ENCODE results near the gene OTOG.

The OTOG gene

GRCh38 chr11:17511571-17511970 lies 35.5 kb upstream of the OTOG start:
- Histone ChIP-seq H3K9me3 (ENCODE audit: control insufficient read depth, insufficient read depth, low read length) (no peaks in the 10 kb centered on the region), H3K27ac (ENCODE audit: low read depth, low read length) (no peak overlapping the region), H3K4me2 (ENCODE audit: low read length) (no peak overlapping the region), H3K27me3 (ENCODE audit: control insufficient read depth, low read length) (peaks cover 23% of the 10 kb centered on the region; the same call in 1 of the 2 replicates), H3K36me3 (ENCODE audit: control insufficient read depth, low read length) (no peaks in the 10 kb centered on the region), H3K4me1 (ENCODE audit: control insufficient read depth, low read length) (no peaks in the 10 kb centered on the region), H3K9me2 (replicated peaks; ENCODE audit: control insufficient read depth, low read length) (no peaks in the 10 kb centered on the region), H3K4me3 (ENCODE audit: low read length) (no peak overlapping the region), H3F3A (ENCODE audit: control insufficient read depth, insufficient read depth) (no peaks in the 10 kb centered on the region), H4K20me1 (ENCODE audit: control insufficient read depth, insufficient read depth, low read depth, low read length) (no peaks in the 10 kb centered on the region), H3K79me2 (ENCODE audit: control insufficient read depth, low read length) (no peaks in the 10 kb centered on the region)
- TF ChIP-seq EZH2phosphoT487 (IDR thresholded peaks at IDR 0.05; ENCODE audit: borderline replicate concordance, low read length) (no peak), CTCF (IDR thresholded peaks at IDR 0.05; ENCODE audit: low read depth, low read length, poor library complexity, severe bottlenecking) (no peak)

GRCh38 chr11:17512101-17512500 lies 35.0 kb upstream of the OTOG start:
- no peaks in the 10 kb centered on the region for H3K36me3 ChIP-seq (ENCODE audit: control insufficient read depth, low read length)
- H3K27me3 ChIP-seq (ENCODE audit: control insufficient read depth, low read length) = peaks cover 23% of the 10 kb centered on the region; the same call in 1 of the 2 replicates
- H3K9me2 ChIP-seq (replicated peaks; ENCODE audit: control insufficient read depth, low read length) = no peaks in the 10 kb centered on the region
- no peak overlapping the region for H3K4me3 ChIP-seq (ENCODE audit: low read length)
- TF ChIP-seq EZH2phosphoT487 (IDR thresholded peaks at IDR 0.05; ENCODE audit: borderline replicate concordance, low read length) (no peak), CTCF (IDR thresholded peaks at IDR 0.05; ENCODE audit: low read depth, low read length, poor library complexity, severe bottlenecking) (no peak)
- no peak overlapping the region for H3K4me2 ChIP-seq (ENCODE audit: low read length)
- H4K20me1 ChIP-seq (ENCODE audit: control insufficient read depth, insufficient read depth, low read depth, low read length) = no peaks in the 10 kb centered on the region
- H3K9me3 ChIP-seq (ENCODE audit: control insufficient read depth, insufficient read depth, low read length) = no peaks in the 10 kb centered on the region
- H3K4me1 ChIP-seq (ENCODE audit: control insufficient read depth, low read length) = no peaks in the 10 kb centered on the region
- no peaks in the 10 kb centered on the region for H3K79me2 ChIP-seq (ENCODE audit: control insufficient read depth, low read length)
- no peak overlapping the region for H3K27ac ChIP-seq (ENCODE audit: low read depth, low read length)
- H3F3A ChIP-seq (ENCODE audit: control insufficient read depth, insufficient read depth) = no peaks in the 10 kb centered on the region

- Histone ChIP-seq H3F3A (ENCODE audit: control insufficient read depth, insufficient read depth) (no peaks in the 10 kb centered on the region), H3K36me3 (ENCODE audit: control insufficient read depth, low read length) (no peaks in the 10 kb centered on the region), H3K9me2 (replicated peaks; ENCODE audit: control insufficient read depth, low read length) (no peaks in the 10 kb centered on the region), H3K27ac (ENCODE audit: low read depth, low read length) (no peak overlapping the region), H3K4me3 (ENCODE audit: low read length) (no peak overlapping the region), H4K20me1 (ENCODE audit: control insufficient read depth, insufficient read depth, low read depth, low read length) (no peaks in the 10 kb centered on the region), H3K4me2 (ENCODE audit: low read length) (no peak overlapping the region), H3K79me2 (ENCODE audit: control insufficient read depth, low read length) (no peaks in the 10 kb centered on the region), H3K27me3 (ENCODE audit: control insufficient read depth, low read length) (peaks cover 17% of the 10 kb centered on the region; the same call in 1 of the 2 replicates), H3K9me3 (ENCODE audit: control insufficient read depth, insufficient read depth, low read length) (no peaks in the 10 kb centered on the region), H3K4me1 (ENCODE audit: control insufficient read depth, low read length) (no peaks in the 10 kb centered on the region)
- TF ChIP-seq CTCF (IDR thresholded peaks at IDR 0.05; ENCODE audit: low read depth, low read length, poor library complexity, severe bottlenecking) (no peak), EZH2phosphoT487 (IDR thresholded peaks at IDR 0.05; ENCODE audit: borderline replicate concordance, low read length) (no peak)
These were observed 33.2 kb upstream of the OTOG start for GRCh38 chr11:17513853-17514252.

All from DOHH2 (cell line).